Suprapubic skin (tissue), 4 donors: ENCODE data around the gene FAM171A2. TPM values are rescaled to one million over a fixed set of nuclear protein-coding genes. Genes with fewer than 3 reads are reported as not detected.

Experiments
- DNase-seq, 2 donors: peaks; one replicate each; pipeline ENCODE4 v3.0.0-alpha.2; 2019; ENCODE audit warnings: low spot score in 2 of 2
- H3K27ac ChIP-seq: fragments of 200-600 bp; sonication (generic); one replicate; pipeline ENCODE4 v1.5.1; 2019
- H3K27me3 ChIP-seq: fragments of 200-600 bp; sonication (generic); one replicate; pipeline ENCODE4 v1.5.1; 2019
- H3K36me3 ChIP-seq: fragments of 200-600 bp; sonication (generic); one replicate; pipeline ENCODE4 v1.5.1; 2019
- H3K4me1 ChIP-seq: fragments of 200-600 bp; sonication (generic); one replicate; pipeline ENCODE4 v1.5.1; 2019
- H3K4me3 ChIP-seq: fragments of 200-600 bp; sonication (generic); one replicate; pipeline ENCODE4 v1.5.1; 2019; ENCODE audit warnings: mild to moderate bottlenecking
- H3K9me3 ChIP-seq: fragments of 200-600 bp; sonication (generic); one replicate; pipeline ENCODE4 v1.5.1; 2019
- CTCF ChIP-seq, 2 donors: fragments of 200-600 bp in 1 of 2; fragments of 450-650 bp in 1 of 2; sonication (generic) in 1 of 2; IDR thresholded peaks; one replicate each; pipeline ENCODE4 v1.5.1; 2016 to 2019; ENCODE audit warnings: antibody characterized with exemption in 2 of 2, mild to moderate bottlenecking in 1 of 2, moderate library complexity in 1 of 2
- EP300 ChIP-seq: sonication (generic); formaldehyde crosslinking; IDR thresholded peaks from one replicate; pipeline ENCODE4 v1.6.1; 2017; ENCODE audit warnings: antibody characterized with exemption
- POLR2A ChIP-seq, 2 donors: fragments of 450-650 bp; IDR thresholded peaks; one replicate each; pipeline ENCODE4 v1.6.1; 2017; ENCODE audit warnings: antibody characterized with exemption in 2 of 2, mild to moderate bottlenecking in 2 of 2, moderate library complexity in 2 of 2
- POLR2AphosphoS5 ChIP-seq, 3 donors: sonication (generic); formaldehyde crosslinking; IDR thresholded peaks; one replicate each; pipeline ENCODE4 v1.6.1; 2017; ENCODE audit warnings: antibody characterized with exemption in 3 of 3
- WGBS: methylation state at CpG from one replicate; pipeline ENCODE4 v1.1.5; 2018; 5-methylcytosine and 5-hydroxymethylcytosine counted together
- total RNA-seq, 4 donors: library from RNA; depleted of rRNA; stranded (reverse); fragments of >200 nt; gene quantifications; one replicate each; pipeline ENCODE4 v1.1.0, GENCODE V29; 2016

The FAM171A2 gene
- total RNA-seq, 4 donors from 2014 or later = 1.2 to 2.6 (median 1.5) TPM

GRCh38 chr17:44324092-44324570 lies 39.5 kb downstream of the FAM171A2 start:
- Histone ChIP-seq H3K36me3 (peaks cover 35% of the 10 kb centered on the region), H3K4me3 (peak overlapping the region; percentile 98), H3K27ac (peak overlapping the region; percentile 85), H3K9me3 (no peaks in the 10 kb centered on the region), H3K4me1 (peaks cover 38% of the 10 kb centered on the region), H3K27me3 (no peaks in the 10 kb centered on the region)
- no peak for TF ChIP-seq CTCF (IDR thresholded peaks at IDR 0.05)
- TF ChIP-seq POLR2AphosphoS5 (IDR thresholded peaks at IDR 0.05) = no peak
- no peak for TF ChIP-seq POLR2A (IDR thresholded peaks at IDR 0.05)
- TF ChIP-seq EP300 = no peak
- 0% methylated on average over 12 of the region's 38 CpGs for WGBS
- no peak for DNase-seq

GRCh38 chr17:44323359-44324091 lies 40.1 kb downstream of the FAM171A2 start:
- 68% methylated on average over 25 of the region's 27 CpGs for WGBS
- H3K36me3 ChIP-seq = peaks cover 39% of the 10 kb centered on the region
- H3K9me3 ChIP-seq = no peaks in the 10 kb centered on the region
- H3K27me3 ChIP-seq = no peaks in the 10 kb centered on the region
- no peak overlapping the region for H3K27ac ChIP-seq
- TF ChIP-seq EP300 = no peak
- no peak for TF ChIP-seq CTCF (IDR thresholded peaks at IDR 0.05)
- no peak for TF ChIP-seq POLR2AphosphoS5 (IDR thresholded peaks at IDR 0.05)
- no peak for TF ChIP-seq POLR2A (IDR thresholded peaks at IDR 0.05)
- no peak for DNase-seq
- peak overlapping the region; percentile 98 for H3K4me3 ChIP-seq
- H3K4me1 ChIP-seq = peaks cover 38% of the 10 kb centered on the region

- DNase-seq = no peak
- TF ChIP-seq EP300 = no peak
- TF ChIP-seq POLR2A (IDR thresholded peaks at IDR 0.05) = no peak
- no peak for TF ChIP-seq POLR2AphosphoS5 (IDR thresholded peaks at IDR 0.05)
- no peak for TF ChIP-seq CTCF (IDR thresholded peaks at IDR 0.05)
- Histone ChIP-seq H3K4me1 (peaks cover 38% of the 10 kb centered on the region), H3K36me3 (peaks cover 39% of the 10 kb centered on the region), H3K4me3 (no peak overlapping the region), H3K27me3 (peaks cover under 1% of the 10 kb centered on the region), H3K27ac (no peak overlapping the region), H3K9me3 (no peaks in the 10 kb centered on the region)
- 95% methylated on average over 11 of the region's 11 CpGs for WGBS
Observed at GRCh38 chr17:44322236-44322895, 41.3 kb downstream of the FAM171A2 start.

GRCh38 chr17:44321246-44322120 lies 42.2 kb downstream of the FAM171A2 start:
- DNase-seq = no peak
- WGBS = 90% methylated on average over 14 of the region's 21 CpGs
- no peaks in the 10 kb centered on the region for H3K9me3 ChIP-seq
- TF ChIP-seq CTCF (IDR thresholded peaks at IDR 0.05) = no peak
- TF ChIP-seq EP300 = no peak
- no peak for TF ChIP-seq POLR2AphosphoS5 (IDR thresholded peaks at IDR 0.05)
- no peak for TF ChIP-seq POLR2A (IDR thresholded peaks at IDR 0.05)
- peaks cover 9% of the 10 kb centered on the region for H3K27me3 ChIP-seq
- peaks cover 35% of the 10 kb centered on the region for H3K4me1 ChIP-seq
- H3K36me3 ChIP-seq = peaks cover 39% of the 10 kb centered on the region
- no peak overlapping the region for H3K27ac ChIP-seq
- H3K4me3 ChIP-seq = no peak overlapping the region
